ENCODE measurements around the gene RFX4. TPM values are rescaled to one million over a fixed set of nuclear protein-coding genes. Genes with fewer than 3 reads are reported as not detected.

Gene RFX4
- total RNA-seq, 2 donors from 2014 or later = not detected

DNA sequence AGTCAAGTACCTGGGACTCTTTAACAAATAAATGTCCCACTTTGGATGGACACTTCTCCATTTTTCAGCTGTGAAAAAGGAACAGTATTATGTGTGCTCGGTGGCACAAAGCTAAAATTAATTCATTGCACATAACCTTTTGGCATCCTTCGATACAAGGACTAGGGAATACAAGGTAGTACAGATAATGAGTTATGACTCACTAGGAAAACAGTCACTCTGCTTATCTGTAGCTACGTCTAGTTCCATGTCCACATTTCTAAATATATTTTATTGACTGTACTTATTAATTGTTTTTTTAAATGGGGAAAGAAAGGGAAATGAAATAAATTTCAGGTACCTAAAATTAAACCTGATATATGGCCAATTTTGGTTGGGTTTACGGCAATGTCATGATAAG lies 156.5 kb downstream of the RFX4 start:
- Histone ChIP-seq H3K4me3 (no peak overlapping the region), H3K27me3 (no peaks in the 10 kb centered on the region), H3K4me1 (peaks cover 0 to 12% of the 10 kb centered on the region in 2 donors), H3K9me3 (no peaks in the 10 kb centered on the region), H3K36me3 (no peaks in the 10 kb centered on the region), H3K27ac (peak overlapping the region in 1 of 2 donors; percentile 37)
- TF ChIP-seq, protein P1, sequence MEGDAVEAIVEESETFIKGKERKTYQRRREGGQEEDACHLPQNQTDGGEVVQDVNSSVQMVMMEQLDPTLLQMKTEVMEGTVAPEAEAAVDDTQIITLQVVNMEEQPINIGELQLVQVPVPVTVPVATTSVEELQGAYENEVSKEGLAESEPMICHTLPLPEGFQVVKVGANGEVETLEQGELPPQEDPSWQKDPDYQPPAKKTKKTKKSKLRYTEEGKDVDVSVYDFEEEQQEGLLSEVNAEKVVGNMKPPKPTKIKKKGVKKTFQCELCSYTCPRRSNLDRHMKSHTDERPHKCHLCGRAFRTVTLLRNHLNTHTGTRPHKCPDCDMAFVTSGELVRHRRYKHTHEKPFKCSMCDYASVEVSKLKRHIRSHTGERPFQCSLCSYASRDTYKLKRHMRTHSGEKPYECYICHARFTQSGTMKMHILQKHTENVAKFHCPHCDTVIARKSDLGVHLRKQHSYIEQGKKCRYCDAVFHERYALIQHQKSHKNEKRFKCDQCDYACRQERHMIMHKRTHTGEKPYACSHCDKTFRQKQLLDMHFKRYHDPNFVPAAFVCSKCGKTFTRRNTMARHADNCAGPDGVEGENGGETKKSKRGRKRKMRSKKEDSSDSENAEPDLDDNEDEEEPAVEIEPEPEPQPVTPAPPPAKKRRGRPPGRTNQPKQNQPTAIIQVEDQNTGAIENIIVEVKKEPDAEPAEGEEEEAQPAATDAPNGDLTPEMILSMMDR (IDR thresholded peaks at IDR 0.05) = no peak
- no peak for DNase-seq (ENCODE audit: low spot score)

DNA sequence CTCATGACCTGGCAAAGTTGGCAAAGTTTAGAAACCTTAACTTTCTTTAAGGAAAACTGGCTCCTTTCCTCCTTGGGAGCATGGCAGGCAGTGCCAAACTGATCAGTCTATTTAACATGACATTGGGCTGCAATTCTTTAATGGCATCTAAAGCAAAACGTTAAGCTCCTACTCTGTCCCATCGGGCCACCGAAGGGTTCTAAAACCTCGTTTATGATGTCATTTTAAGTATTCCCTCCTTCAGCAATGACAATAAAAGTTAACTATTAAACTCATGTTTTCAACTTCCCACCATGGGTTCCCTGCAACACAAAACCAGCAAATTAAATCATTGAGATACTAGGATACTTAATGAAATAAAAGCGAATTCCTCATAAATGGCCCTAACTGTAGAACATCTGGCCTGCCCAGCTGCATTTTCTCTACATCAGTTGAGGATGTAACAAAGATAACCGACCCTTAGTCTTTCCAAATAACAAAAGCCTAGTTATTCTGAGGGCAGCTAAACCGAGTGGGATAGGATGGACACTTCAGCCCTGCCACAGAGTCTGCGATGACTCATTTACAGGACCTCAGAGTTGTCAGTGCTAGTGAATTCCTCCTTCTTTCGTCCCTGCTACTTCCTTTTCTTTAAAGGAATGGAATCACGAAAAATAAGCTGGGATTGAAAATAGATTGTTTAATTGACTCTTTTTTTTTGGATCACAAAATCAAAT lies 157.2 kb downstream of the RFX4 start:
- Histone ChIP-seq H3K4me3 (no peak overlapping the region), H3K36me3 (no peaks in the 10 kb centered on the region), H3K27ac (peak overlapping the region in 1 of 2 donors; percentile 37), H3K27me3 (no peaks in the 10 kb centered on the region), H3K9me3 (no peaks in the 10 kb centered on the region), H3K4me1 (peaks cover 0 to 12% of the 10 kb centered on the region in 2 donors)
- TF ChIP-seq, protein P1 (IDR thresholded peaks at IDR 0.05) = no peak
- DNase-seq (ENCODE audit: low spot score) = no peak

DNA sequence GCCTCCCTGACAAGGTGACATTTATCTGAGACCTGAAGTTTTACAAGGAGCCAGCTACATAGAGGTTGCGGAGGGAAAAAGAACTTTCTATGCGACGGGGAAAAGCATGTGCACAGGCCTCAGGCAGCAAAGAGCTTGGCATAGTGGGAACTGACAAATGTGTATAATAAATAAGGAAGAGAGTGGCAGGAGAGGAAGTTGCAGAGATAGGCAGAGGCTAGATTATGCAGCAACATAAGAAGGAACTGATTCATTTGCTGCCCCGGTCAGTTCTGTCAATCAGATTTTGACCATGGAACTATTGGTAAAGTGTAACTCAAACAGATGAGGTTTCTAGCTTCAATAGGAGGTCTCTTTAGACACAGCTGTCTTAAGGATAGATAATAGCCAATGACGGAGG lies 158.0 kb downstream of the RFX4 start:
- Histone ChIP-seq H3K4me3 (no peak overlapping the region), H3K9me3 (no peaks in the 10 kb centered on the region), H3K27ac (no peak overlapping the region), H3K4me1 (peaks cover 0 to 12% of the 10 kb centered on the region in 2 donors), H3K36me3 (no peaks in the 10 kb centered on the region), H3K27me3 (no peaks in the 10 kb centered on the region)
- DNase-seq (ENCODE audit: low spot score) = no peak
- TF ChIP-seq, protein P1 (IDR thresholded peaks at IDR 0.05) = no peak

DNA sequence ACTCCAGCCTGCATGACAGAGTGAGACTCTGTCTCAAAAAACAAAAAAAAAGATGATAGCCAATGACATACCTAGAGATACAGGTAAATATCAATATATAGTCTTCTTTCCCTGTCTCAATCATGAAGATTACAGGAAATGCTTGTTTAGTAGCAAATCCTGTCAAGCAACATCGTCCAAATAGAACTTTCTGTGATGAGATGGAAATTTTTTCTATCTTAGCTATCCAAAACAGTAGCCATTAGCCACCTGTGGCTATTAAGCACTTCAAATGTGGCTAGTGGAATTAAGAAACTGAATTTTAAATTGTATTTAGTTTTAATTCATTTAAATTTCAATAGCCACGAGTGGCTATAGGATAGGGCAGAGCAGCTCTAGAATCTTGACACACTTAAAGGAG lies 158.4 kb downstream of the RFX4 start:
- no peak for DNase-seq (ENCODE audit: low spot score)
- Histone ChIP-seq H3K27ac (no peak overlapping the region), H3K4me3 (no peak overlapping the region), H3K4me1 (peaks cover 0 to 12% of the 10 kb centered on the region in 2 donors), H3K36me3 (no peaks in the 10 kb centered on the region), H3K27me3 (no peaks in the 10 kb centered on the region), H3K9me3 (no peaks in the 10 kb centered on the region)
- TF ChIP-seq, protein P1 (IDR thresholded peaks at IDR 0.05) = no peak

DNA sequence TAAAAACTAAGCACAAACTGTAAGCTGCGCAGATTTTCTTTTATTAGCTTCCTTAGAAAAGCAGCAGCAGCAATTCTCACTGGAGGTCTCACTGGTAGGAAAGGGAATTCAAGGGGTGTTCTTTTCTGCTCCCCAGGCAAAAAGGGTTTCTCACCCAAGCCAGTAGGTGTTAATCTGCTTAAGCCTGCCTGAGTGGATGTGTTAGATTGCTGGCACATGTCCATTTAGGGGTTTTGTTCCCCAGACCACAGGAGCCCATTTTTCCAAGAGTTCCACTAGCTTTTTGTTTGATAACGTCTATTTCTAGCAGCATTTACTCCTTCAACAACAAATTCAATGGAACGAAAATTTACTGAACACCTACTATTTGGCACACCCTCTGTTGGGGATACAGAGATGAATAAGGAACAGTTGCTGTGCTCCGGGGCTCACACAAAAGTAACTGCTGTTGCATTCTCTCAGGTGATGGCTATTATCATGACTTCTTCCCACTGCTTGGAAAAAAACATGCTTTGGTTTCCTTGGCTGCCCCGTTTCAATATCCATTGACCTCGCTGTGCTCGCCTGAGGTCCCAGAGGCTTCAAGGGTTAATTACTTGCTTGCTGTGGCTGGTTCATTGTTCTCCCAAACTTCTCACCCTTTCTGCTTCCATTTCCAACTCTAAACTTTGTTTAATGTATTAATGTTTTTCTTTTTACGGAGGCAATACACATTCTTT lies 160.6 kb downstream of the RFX4 start:
- TF ChIP-seq, protein P1 (IDR thresholded peaks at IDR 0.05) = no peak

More for the DNA sequence above, 160.6 kb downstream of the RFX4 start:
- Histone ChIP-seq H3K36me3 (no peaks in the 10 kb centered on the region), H3K4me3 (no peak overlapping the region), H3K27me3 (no peaks in the 10 kb centered on the region), H3K9me3 (no peaks in the 10 kb centered on the region), H3K27ac (no peak overlapping the region), H3K4me1 (peaks cover 0 to 12% of the 10 kb centered on the region in 2 donors)
- DNase-seq (ENCODE audit: low spot score) = no peak

Measured in right atrium auricular region (tissue), 2 donors.